A549 treated with DMSO at 1 μM for 4 hours (cell line): ENCODE data around the gene YWHAB. TPM values are rescaled to one million over a fixed set of nuclear protein-coding genes. Genes with fewer than 3 reads are reported as not detected.

ENCODE experiments used
- total RNA-seq: library from RNA; stranded (reverse); fragments of 200-300 nt; extraction: Qiagen RNA extraction; gene quantifications from 5 replicates; pipeline ENCODE4 v1.2.3, GENCODE V29; 2022; ENCODE audit warnings: low read depth

YWHAB gene
- total RNA-seq, result 183 to 225 TPM (median 204 TPM) in 5 replicates

DNA sequence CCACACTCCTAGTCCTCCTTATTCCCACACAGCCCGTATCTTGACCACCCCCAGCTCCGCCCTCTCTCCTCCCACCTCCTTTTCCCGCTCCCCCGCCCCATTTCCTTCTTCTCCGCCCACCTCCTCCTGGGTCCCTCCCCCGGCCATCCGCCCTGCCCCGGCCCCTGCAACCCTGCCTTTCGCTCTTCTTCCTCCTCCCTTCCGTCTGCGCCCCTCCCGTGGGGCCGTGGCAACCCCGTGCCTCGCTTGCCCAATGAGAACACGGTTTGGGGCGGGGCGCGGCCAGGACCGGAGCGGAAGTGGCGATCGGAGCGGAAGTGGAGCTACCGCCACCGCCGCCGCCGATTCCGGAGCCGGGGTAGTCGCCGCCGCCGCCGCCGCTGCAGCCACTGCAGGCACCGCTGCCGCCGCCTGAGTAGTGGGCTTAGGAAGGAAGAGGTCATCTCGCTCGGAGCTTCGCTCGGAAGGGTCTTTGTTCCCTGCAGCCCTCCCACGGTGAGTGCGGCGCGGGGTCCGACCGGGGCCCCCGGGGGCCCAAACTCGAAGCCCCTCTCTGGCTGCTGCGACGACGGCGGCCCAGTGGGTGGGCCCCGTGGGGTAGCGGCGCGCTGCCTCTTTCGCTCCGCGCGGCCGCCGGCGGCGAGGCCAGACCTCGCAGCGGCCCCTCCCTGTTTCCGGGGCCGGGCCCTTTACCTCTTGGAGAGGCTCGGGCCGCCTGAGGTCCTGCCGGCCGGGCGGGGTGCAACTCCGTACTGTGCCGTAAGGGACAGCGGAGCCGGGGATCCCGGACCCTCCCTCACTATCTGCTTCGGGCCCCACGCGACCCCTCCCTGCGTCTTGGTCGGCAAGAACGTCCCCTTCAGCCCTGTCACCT lies at the start of gene YWHAB:
Gene YWHAB (plus strand): TSS at position 314 of the 874 bp plus-strand sequence. CDS start 15,829 bp downstream, outside the sequence.

DNA sequence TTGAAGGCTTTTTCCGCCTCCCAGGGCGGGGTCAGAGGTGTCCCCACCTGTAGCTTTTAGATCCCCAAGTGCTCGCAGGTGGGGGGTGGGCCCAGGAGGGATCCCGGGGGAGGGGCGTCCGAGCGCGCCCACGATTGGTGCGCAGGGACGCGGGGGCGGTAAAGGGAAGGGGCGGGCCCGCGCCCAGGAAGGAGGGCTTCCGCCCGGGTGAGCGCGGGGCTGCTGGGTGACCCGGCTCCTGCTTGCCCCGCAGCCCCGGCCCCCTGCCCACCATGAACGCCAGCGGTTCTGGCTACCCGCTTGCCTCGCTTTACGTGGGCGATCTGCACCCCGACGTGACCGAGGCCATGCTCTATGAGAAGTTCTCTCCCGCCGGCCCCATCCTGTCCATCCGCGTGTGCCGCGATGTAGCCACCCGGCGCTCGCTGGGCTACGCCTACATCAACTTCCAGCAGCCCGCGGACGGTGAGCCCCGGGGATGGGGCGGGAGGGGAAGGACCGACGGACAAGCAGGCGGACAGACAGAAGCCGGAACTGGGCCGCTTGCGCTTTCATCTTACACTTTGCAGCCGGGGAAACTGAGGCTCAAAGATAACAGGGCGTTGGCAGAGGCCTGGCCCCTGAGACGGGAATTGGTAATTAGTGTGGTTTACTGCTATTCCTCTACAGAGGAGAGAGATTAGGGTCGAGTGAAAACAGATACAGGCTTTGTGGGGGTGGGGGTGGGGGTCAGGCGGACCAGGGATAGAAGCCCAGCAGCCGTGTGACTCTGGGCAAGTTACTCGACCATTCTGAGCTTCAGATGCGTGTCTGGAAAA lies 24.6 kb downstream of the YWHAB start, which contains the start of gene PABPC1L:
Gene PABPC1L (plus strand): TSS at position 189 of the 818 bp plus-strand sequence. CDS start 84 bp downstream, at position 273.

Other genes with a start within 250 kb of the YWHAB start
- gene ADA, start 234.0 kb upstream of the YWHAB start, total RNA-seq, result 51.9 to 61.9 TPM (median 54.7 TPM) in 5 replicates
- 24.1 to 33.0 TPM (median 26.6 TPM) in 5 replicates for gene CCN5, start 170.3 kb upstream of the YWHAB start, total RNA-seq
- gene KCNK15, start 139.8 kb upstream of the YWHAB start, total RNA-seq, result 0.57 to 0.85 TPM (median 0.69 TPM) in 5 replicates
- 1.2 to 1.9 TPM (median 1.6 TPM) in 5 replicates for gene RIMS4, start 75.2 kb upstream of the YWHAB start, total RNA-seq
- 12.7 to 21.6 TPM (median 18.4 TPM) in 5 replicates for gene PABPC1L, start 24.4 kb downstream of the YWHAB start, total RNA-seq
- gene TOMM34, start 74.7 kb downstream of the YWHAB start, total RNA-seq, result 41.5 to 47.8 TPM (median 42.5 TPM) in 5 replicates
- gene STK4, start 80.8 kb downstream of the YWHAB start, total RNA-seq, result 14.2 to 17.6 TPM (median 15.4 TPM) in 5 replicates
- not detected in 5 replicates for gene KCNS1, start 215.4 kb downstream of the YWHAB start, total RNA-seq
- gene WFDC5, start 229.5 kb downstream of the YWHAB start, total RNA-seq, result not detected in 5 replicates
- not detected in 5 replicates for gene WFDC12, start 238.8 kb downstream of the YWHAB start, total RNA-seq